GM11168 (cell line): Measurements from ENCODE around the gene SSU72.
"Not testable (repeated sequence)": the region's sequence is repeated elsewhere in the genome, so short reads cannot be mapped to it uniquely, and the experiment has no call there.

Source experiments
- in situ Hi-C: fragments of 300-500 bp; cut with MboI; formaldehyde crosslinking; loops from one replicate; pipeline ENCODE4 v1.12.0; 2022; ENCODE audit warnings: low sequenced_read_pairs; ENCODE audit not compliant: unreplicated experiment

Gene SSU72

DNA sequence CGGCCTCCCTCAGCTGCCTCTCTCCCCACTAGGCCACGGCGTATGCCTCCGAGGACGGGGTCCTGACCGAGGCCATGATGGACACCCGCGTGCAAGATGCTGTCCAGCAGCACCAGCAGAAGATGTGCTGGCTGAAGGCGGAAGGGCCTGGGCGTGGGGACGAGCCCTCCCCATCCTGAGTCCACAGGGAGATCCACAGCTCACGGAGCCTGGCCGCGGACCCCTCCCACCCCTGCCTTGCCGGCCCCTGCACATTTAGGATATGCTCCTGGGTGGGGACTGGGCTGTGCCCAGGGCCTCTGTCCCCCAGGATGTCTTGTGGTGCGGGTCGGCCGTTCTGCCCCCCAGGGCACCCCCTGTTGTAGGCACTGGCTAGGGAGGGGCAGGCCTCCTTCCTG lies 40.8 kb downstream of the SSU72 start:
- in situ Hi-C loops: not testable (repeated sequence)

DNA sequence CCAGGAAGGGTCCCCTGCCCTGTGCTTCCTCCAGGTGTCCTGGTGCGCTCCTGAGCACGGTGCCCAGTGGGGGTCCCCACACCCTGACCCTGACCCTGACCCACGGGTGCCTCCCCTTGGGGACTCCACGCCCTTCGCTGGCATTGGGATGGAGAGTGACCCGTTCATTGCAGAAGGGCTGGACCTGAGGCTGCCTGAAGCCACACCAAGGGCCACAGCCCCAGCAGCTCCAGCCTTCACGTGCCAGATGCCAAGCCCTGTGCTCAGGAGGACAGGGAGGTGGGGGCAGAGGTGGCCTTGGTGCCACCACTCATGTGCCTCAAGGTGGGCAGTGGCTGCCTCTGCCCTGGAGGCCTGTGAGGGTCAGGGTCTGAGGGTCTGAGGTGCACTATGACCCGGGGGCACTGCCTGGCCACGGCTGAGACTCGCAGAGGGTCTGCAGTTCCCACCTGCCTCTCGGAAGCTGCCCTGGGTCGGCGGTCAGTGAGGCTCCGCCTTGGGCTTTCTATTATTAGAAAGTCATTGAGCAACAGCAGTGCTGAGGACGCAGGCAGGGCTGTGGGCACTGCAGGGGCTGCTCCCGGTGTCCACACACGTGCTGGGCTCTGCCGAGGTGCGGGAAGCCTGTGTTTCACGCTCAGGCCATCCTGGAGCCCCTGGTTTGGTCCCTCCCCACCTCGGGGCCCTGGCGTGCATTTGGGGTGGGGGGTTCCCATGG lies 41.3 kb downstream of the SSU72 start:
- in situ Hi-C loops: not testable (repeated sequence)

GRCh38 chr1:1531947-1532346 lies 42.7 kb downstream of the SSU72 start:
- in situ Hi-C loops: no loop called here

DNA sequence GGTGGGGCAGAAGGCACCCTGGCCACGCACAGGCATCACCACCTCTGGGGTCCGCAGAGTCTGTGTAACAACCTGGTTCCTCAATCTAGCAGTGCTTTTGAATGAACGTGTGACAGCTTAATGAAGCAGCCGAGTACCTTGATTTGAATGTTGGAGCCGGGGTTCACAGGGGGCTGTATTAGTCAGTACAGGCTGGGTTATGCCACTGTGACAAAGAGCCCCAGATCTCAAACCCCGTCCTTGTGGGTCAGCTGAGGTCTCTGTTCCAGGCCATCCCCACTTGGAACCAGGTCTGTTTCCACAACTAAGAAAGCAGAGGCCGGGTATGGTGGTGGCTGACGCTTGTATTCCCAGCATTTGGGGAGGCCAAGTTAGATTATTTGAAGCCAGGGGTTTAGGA lies 44.7 kb downstream of the SSU72 start:
- in situ Hi-C loops: no loop called here

- in situ Hi-C loops: no loop called here
Observed at GRCh38 chr1:1529321-1529720, 45.3 kb downstream of the SSU72 start.

GRCh38 chr1:1528301-1529267 lies 46.1 kb downstream of the SSU72 start:
- in situ Hi-C loops: no loop called here

DNA sequence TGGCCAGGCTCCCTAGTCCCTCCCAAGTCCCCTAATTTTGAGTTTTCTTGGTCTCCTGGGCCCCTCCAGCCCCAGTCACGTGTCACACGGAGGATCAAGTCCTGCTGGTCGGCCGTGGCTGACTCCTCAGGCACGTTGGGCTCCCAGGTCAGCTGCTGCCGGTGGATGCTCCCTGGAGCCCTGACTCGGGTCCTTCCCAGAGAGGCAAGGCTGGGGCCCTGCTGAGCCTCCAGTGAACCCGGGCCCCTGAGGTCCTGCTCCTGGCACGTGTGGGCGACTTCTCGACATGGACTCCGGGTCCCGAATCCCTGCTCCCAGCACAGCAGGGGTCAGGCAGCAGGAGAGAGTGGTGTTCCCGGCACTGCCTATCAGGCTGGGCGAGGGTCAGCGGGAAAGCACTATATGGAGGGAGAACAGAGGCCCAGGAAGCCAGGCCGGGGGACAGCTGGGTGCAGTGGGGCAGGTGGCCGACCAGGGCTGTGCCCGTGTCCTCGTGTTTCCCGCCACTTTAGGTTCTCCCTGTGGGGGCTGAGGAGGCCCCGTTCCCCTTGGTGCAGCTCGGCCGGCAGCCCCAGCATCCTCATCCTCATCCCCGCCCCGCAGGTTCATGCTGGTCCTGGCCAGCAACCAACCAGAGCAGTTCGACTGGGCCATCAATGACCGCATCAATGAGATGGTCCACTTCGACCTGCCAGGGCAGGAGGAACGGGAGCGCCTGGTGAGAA lies 47.4 kb downstream of the SSU72 start:
- in situ Hi-C loops: no loop called here

- in situ Hi-C loops: not testable (repeated sequence)
Observed at GRCh38 chr1:1526476-1526875, 48.2 kb downstream of the SSU72 start.

DNA sequence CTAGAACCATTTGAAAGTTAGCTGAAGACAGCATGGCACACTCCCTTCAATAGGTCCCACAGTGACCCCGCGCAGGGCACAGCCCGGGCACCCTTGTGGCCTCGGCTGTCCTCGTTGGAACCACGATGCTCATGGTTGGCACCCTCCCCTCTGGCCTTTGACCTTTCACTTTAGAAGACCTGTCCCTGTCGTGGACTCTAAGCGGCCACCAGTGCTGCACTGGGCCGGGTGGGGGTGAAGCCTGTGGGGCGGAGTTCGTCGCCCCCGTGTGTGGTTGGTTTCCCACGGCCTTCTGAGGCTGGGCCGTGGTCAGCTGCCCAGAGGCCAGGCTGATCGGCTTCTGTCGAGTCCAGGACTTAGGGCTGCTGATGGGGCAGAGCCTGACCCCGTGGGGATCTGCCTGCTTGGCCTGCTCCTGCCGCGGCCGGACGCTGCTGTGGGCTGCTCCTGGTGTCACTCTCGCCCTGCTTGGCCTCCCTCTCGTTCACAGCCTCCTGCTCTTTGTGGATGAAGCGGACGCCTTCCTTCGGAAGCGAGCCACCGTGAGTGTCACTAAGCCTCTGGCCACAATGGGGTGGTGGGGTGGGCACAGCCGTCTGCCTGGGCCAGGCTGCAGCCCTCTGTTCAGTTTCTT lies 49.8 kb downstream of the SSU72 start:
- in situ Hi-C loops: not testable (repeated sequence)

GRCh38 chr1:1523651-1524050 lies 51.0 kb downstream of the SSU72 start:
- in situ Hi-C loops: not testable (repeated sequence)

DNA sequence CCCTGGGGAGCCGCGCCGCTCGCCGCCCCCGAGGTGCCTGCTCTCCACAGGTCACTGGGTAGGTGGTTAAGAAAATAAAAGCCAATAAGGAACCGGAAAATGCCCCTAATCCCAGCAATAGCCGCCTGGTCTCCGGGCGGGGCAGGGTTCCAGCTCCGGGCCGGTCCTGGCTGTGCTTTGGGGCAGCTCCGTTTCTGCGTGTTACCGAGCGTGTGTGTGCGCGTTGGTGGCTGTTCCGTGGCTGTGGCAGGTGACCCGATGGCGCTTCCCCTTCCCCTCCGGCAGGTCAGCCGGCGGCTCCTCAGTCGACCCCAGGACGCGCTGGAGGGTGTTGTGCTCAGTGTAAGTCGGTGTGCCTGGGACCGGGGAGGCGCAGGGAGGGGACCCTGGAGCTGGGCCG lies 51.4 kb downstream of the SSU72 start:
- in situ Hi-C loops: not testable (repeated sequence)

DNA sequence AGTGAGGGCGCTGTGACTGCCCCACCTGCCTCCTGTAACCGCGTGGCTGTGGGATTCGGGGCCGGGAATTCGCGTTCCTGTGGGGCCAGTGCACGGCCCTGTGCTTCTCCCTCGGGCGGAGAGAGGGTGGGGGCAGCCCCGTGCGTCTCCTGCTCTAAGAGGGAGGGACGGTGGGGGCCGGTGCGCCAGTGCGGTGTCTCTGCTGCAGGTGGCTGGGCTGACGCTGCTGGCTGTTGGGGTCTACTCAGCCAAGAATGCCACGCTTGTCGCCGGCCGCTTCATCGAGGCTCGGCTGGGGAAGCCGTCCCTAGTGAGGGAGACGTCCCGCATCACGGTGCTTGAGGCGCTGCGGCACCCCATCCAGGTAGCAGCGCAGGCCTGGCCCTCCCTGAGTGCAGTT lies 52.1 kb downstream of the SSU72 start:
- in situ Hi-C loops: not testable (repeated sequence)

DNA sequence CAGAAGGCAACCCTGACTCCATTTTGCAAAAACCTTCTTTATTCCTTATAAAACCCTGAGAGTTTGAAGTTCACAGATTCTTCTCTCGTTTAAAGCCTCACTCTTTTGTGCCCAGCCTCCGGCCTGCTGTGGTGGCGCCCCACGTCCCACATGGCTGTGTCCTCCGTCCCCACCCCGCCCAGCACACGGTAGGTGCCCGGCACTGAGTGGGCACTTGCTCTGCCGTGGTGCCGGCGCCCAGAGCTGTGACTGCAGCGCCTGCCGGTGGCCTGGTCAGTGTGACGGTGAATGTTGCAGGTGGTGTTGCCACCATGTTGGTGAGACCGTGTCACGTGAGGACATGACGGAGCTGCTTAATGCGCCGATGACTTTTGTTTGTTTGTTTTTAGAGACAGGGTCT lies 53.3 kb downstream of the SSU72 start:
- in situ Hi-C loops: no loop called here

DNA sequence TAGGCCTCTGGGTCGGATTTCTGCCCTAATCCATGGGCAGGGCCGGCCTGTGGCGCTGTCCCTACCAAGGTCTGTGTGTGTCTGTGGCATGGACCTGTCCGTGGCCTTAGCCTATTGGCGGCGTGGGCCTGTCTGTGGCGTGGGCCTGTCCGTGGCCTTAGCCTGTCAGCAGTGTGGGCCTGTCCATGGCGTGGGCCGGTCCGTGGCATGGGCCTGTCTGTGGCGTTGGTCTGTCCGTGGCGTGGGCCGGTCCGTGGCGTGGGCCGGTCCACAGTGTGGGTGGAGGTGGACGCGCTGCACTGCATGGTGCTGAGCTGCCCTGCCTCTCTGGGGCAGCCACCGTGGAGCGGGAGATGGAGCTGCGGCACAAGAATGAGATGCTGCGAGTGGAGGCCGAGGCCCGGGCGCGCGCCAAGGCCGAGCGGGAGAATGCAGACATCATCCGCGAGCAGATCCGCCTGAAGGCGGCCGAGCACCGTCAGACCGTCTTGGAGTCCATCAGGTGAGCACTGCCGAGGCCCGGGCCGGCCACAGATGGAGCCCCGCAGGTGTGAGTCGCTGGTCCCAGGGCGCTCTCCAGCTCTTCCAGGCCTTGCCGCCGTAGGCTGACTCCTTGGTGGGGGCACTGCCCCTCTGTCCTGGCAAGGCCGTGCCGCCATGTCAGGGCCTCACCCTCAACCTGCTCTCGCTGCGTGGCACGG lies 54.7 kb downstream of the SSU72 start:
- in situ Hi-C loops: loop anchor here (5.0 kb wide), 1 partner anchor 43 kb away; no protein-coding TSS in a partner anchor

GRCh38 chr1:1518621-1519007 lies 56.0 kb downstream of the SSU72 start:
- in situ Hi-C loops: loop anchor here (5.0 kb wide), 1 partner anchor 41 kb away; no protein-coding TSS in a partner anchor

DNA sequence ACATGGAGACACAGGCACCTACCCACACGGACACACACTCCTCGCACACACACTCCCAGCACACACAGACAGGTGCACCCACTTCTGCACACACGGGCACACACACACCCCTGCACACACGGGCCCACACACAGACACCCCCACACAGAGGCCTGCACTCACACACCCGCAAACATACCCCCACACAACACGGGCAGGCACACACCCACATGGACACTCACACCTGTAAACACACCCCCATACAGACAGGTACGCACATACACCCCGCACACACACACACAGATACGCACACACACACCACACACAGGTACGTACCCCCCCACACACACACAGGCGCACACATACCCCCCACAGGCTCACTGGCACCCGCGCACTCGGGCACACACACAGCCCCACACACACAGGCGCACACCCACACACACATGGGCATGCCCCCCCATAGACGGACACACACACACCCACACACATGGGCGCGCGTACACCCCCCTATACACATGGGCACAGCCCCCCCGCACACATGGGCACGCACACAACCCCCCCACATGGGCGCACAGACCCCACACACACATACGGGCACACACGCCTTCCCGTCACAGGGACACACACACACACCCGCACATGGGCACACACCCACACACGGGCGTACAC lies 56.6 kb downstream of the SSU72 start:
- in situ Hi-C loops: loop anchor here (5.0 kb wide), 1 partner anchor 41 kb away; no protein-coding TSS in a partner anchor

DNA sequence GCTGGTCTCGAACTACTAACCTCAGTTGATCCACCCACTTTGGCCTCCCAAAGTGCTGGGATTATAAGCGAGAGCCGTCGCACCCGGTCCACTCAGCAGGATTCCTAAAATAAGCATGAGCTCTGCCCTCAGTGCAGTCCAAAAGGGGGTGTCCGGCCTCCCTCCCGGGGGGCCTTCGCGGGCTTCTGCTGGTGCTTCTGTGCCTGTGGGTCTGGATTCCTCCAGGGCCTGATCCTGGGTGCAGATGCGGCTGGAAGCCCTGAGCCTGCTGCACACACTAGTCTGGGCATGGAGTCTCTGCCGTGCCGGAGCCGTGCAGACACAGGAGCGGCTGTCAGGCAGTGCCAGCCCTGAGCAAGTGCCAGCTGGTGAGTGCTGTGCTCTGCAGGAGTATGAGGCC lies 57.7 kb downstream of the SSU72 start:
- in situ Hi-C loops: loop anchor here (5.0 kb wide), 1 partner anchor 40 kb away; no protein-coding TSS in a partner anchor

DNA sequence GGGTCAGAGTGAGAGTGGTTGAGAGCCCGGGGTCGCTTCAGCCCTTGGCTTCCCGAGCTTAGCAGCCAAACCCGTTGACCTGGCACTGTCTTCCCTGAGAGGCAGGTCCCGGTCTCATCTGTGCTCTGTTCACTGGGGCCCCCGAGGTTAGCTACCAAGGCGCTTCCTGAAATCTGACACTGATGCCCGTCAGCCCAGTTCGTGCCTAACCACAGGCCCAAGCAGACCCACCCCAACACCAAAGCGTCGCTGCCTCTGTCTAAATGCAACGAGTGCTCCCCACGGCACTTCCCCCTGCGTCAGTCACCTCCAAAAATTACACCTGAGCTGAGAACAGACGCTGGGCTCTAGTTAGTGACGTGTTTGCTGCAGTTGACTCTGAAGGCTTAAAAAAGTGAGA lies 60.3 kb downstream of the SSU72 start:
- in situ Hi-C loops: not testable (repeated sequence)

DNA sequence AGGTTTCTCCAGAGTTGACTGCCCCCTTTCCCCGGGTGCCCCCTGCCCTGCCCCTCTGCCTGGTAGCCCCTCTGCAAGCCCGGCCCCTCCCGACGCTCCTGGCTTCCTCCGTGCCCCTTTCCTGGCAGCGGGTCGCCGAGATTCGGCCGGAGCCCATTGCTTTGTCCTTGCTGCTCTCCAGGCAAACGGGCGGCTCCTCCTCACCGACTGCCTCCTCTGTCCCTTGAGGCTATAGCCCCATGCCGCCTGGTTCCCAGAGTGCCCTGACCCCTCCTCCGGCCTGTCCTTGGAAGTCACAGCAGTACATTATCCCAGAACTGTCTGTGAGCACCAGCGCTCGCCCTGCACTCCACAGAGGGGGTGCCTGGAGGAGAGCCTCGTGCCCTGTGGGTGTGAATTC lies 61.0 kb downstream of the SSU72 start:
- in situ Hi-C loops: not testable (repeated sequence)
